Subcutaneous abdominal adipose tissue (tissue), 5 donors: Measurements from ENCODE around the gene RTN4R.
"Not testable (repeated sequence)": the region's sequence is repeated elsewhere in the genome, so short reads cannot be mapped to it uniquely, and the experiment has no call there.

ENCODE experiments used
- H3K27ac ChIP-seq: one replicate; pipeline ENCODE4 v1.7.0; 2013; ENCODE audit warnings: low read depth, mild to moderate bottlenecking, inconsistent platforms, low read length, moderate library complexity
- H3K27me3 ChIP-seq, 5 donors: one replicate each; pipeline ENCODE4 v1.7.0; 2013; ENCODE audit warnings: low read length in 5 of 5, inconsistent platforms in 1 of 5; ENCODE audit not compliant: control insufficient read depth in 5 of 5, insufficient read depth in 4 of 5
- H3K36me3 ChIP-seq, 5 donors: one replicate each; pipeline ENCODE4 v1.7.0; 2013; ENCODE audit warnings: low read length in 5 of 5; ENCODE audit not compliant: control insufficient read depth in 5 of 5, insufficient read depth in 5 of 5
- H3K4me1 ChIP-seq, 5 donors: one replicate each; pipeline ENCODE4 v1.7.0; 2013; ENCODE audit warnings: low read length in 5 of 5, mild to moderate bottlenecking in 3 of 5, moderate library complexity in 1 of 5; ENCODE audit not compliant: control insufficient read depth in 5 of 5, insufficient read depth in 5 of 5
- H3K4me3 ChIP-seq, 5 donors: one replicate each; pipeline ENCODE4 v1.7.0; 2013; ENCODE audit warnings: low read length in 5 of 5, low read depth in 1 of 5
- H3K9ac ChIP-seq, 5 donors: one replicate each; pipeline ENCODE4 v1.7.0; 2013; ENCODE audit warnings: low read length in 5 of 5, mild to moderate bottlenecking in 4 of 5, moderate library complexity in 3 of 5
- H3K9me3 ChIP-seq, 5 donors: one replicate each; pipeline ENCODE4 v1.7.0; 2013; ENCODE audit warnings: low read length in 5 of 5; ENCODE audit not compliant: control insufficient read depth in 5 of 5
- donor health status: healthy.
- donor health status: healthy.
- donor health status: healthy.
- donor health status: healthy.
- donor health status: healthy.

Gene RTN4R

DNA sequence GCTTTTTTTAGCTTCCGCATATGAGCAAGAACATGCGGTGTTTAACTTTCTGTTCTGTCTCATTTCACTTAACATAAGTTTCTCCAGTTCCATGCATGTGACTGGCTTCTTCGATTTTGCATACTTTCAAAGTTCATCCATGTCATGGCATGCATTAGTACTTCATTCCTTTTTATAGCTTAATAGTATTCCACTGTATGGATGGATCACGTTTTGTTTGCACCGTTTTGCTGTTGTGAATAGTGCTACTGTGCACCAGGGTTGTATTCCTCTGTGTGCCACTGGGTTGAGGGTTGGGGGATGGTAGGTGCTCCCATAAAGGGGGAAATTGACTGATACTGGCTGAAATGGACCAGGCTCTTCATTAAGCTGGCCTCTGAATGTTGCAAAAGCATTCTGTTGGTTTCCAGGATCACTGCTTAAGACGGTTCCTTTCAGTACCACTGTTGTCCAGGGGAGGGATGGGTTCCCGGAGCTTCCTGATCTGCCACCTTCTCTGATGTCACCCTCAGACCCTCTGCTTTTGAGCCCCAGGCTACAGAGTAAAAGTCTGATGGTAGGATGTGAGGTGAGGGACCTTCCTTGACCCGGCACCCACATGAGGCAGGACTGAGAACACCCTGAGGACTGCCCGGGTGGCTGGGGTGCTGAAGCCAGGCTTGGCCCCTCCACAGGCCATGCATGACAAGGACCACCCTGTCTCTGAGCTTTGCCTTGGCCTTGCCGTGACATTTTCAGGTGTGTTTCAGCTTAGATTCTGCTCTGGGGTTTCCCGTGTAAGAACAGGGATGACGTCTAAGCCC, 27.3 kb upstream of the RTN4R start:
- peaks cover 0 to 15% (median 13%) of the 10 kb centered on the region in 5 donors for H3K4me1 ChIP-seq
- no peak overlapping the region for H3K4me3 ChIP-seq
- peaks cover 3 to 14% (median 9%) of the 10 kb centered on the region in 5 donors for H3K27me3 ChIP-seq
- H3K9me3 ChIP-seq, result no peaks in the 10 kb centered on the region
- no peak overlapping the region for H3K9ac ChIP-seq
- H3K36me3 ChIP-seq, result no peaks in the 10 kb centered on the region
- H3K27ac ChIP-seq, result no peak overlapping the region

DNA sequence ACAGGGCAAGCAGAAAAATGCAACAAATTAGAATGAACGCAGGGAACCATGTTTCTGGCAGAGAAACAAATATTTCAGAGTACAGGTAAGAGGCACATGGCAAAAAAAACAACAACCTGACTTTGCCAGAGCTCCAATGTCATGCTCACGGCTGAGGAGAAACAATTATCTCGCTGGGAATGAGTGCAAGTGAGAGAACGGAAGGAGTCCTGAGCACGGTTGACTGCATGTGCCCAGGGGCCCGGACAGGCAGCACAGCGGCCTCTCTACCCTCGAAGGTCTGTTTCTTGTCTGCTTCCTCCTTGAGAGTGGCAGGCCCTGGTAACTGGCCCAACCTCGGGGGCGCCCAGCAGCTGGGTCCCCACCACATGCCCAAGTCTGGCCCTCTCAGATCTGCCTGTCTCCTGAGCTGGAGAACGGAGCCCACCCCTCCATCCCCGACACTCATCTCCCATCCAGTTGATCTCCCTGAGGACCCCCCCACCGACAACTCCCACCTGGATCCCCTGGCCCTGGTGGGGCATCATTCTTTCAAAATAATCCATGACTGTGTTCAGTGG, 24.6 kb upstream of the RTN4R start:
- H3K9ac ChIP-seq, result no peak overlapping the region
- no peak overlapping the region for H3K4me3 ChIP-seq
- no peaks in the 10 kb centered on the region for H3K9me3 ChIP-seq
- H3K4me1 ChIP-seq, result no peaks in the 10 kb centered on the region
- H3K27ac ChIP-seq, result no peak overlapping the region
- peaks cover 5 to 19% (median 11%) of the 10 kb centered on the region in 5 donors for H3K27me3 ChIP-seq
- H3K36me3 ChIP-seq, result no peaks in the 10 kb centered on the region

DNA sequence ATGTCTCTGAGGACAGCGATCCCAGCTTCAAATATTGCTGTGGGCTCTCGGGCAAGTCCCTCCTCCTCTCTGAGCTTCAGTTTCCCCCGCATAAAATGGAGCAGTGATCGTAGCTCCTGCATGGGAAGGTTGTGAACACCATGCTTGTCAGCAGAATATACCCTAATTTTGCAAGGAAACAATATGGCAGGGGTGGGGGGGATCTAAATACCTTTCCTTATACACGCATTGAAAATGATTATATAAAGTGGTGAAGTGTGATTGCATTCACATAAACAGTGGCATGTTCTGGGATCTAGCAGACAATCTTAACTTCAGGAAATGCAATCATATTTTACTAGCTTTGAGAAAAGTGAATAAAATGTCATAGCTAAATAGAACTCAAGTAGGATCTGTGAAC, 24.0 kb upstream of the RTN4R start:
- Histone ChIP-seq H3K27ac (no peak overlapping the region), H3K4me3 (no peak overlapping the region), H3K27me3 (peaks cover 5 to 19% (median 11%) of the 10 kb centered on the region in 5 donors), H3K4me1 (no peaks in the 10 kb centered on the region), H3K9me3 (no peaks in the 10 kb centered on the region), H3K36me3 (no peaks in the 10 kb centered on the region), H3K9ac (no peak overlapping the region)

DNA sequence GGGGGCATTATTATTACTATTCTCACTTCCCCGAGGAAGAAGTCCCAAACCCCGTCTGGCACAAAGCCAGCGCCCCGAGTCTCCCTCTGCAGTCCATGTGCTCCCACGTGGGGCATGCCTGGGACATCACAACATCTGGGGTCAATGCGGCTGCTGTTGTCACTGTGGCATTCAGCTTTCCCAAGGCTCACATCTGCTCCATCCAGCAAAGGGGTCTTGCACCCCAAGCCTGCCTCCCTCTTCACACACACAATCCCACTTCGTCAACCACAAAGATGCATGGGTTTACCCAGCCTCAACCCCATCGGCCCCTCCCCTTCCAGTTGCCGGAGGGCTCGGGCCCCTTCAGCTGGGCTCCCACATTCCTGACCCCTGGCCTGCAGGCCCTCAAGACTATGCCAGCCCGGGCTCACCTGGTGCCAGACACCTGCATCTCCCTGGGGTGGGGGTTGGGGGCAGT, 23.5 kb upstream of the RTN4R start:
- H3K27me3 ChIP-seq, result peaks cover 5 to 19% (median 11%) of the 10 kb centered on the region in 5 donors
- H3K4me3 ChIP-seq, result no peak overlapping the region
- H3K36me3 ChIP-seq, result no peaks in the 10 kb centered on the region
- H3K4me1 ChIP-seq, result no peaks in the 10 kb centered on the region
- H3K9ac ChIP-seq, result no peak overlapping the region
- no peak overlapping the region for H3K27ac ChIP-seq
- H3K9me3 ChIP-seq, result no peaks in the 10 kb centered on the region

DNA sequence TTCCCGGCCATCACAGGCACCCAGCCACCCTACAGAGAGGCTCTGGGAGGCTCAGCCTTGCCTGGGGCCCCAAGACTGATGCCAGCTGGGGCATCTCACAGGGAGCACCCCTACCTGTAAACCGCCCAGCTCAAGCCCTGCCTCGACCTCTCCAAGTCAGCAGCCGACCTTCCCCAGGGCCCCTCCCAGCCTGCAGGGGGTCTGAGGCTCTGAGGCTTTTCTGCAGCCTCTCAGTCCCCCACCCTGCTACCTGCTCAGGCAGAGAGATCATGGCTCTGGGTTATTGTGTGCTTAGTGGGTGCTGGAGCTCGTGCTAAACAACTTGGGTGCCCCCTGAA, 23.1 kb upstream of the RTN4R start:
- Histone ChIP-seq H3K27ac (no peak overlapping the region), H3K9me3 (no peaks in the 10 kb centered on the region), H3K4me3 (no peak overlapping the region), H3K27me3 (peaks cover 5 to 19% (median 11%) of the 10 kb centered on the region in 5 donors), H3K9ac (no peak overlapping the region), H3K4me1 (no peaks in the 10 kb centered on the region), H3K36me3 (no peaks in the 10 kb centered on the region)

DNA sequence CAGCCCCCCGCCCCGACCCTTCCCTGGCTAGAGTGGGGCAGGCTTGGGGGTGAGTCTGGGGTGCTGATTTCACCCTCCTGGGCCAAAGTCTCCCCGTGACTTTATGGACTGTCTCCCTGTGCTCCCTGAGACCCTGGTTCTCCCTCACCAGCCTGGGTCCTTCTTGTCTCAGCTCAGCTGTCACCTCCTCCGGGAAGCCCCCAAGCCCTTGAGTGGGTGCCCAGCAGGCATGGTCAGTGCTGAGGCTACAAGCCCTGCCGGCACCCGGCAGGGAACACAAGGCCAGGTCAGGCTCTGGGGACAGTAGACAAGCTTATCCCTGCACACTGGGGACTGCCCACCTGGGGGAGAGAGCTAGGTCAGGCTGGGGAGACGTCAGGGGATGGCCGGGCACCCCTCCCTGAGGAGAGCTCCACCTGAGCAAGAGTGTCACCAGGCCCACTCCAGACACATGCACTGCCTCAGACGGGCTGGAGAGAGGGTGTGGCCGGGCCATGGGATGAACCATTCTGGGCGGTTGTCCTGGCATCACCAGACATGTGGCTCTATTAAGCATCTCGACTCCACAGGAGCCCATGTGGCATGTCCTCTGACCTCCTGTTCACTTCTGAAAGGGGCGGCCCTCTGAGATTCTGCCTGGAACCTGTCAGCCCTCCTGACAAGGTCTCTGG, 22.6 kb upstream of the RTN4R start:
- H3K4me1 ChIP-seq, result no peaks in the 10 kb centered on the region
- no peaks in the 10 kb centered on the region for H3K36me3 ChIP-seq
- no peak overlapping the region for H3K4me3 ChIP-seq
- H3K27me3 ChIP-seq, result peaks cover 5 to 19% (median 11%) of the 10 kb centered on the region in 5 donors
- H3K27ac ChIP-seq, result no peak overlapping the region
- H3K9ac ChIP-seq, result no peak overlapping the region
- no peaks in the 10 kb centered on the region for H3K9me3 ChIP-seq

DNA sequence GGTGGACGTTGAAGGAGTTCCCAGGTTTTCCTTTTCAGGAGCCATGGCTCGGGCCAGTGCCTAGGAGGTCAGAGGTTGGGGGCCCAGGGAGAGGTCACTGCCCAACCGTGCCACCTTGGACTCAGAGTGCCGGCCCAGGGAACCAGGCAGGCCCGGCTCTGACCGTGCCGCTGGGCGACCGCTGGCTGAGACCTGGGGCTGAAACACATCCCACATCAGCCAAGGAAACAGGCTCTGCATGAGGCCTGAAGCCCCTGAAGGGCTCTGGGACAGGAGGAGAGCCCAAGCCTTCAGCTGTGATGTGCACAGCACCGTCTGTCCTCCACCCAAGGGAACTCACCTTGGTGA, 21.9 kb upstream of the RTN4R start:
- H3K4me3 ChIP-seq, result no peak overlapping the region
- no peak overlapping the region for H3K9ac ChIP-seq
- H3K36me3 ChIP-seq, result no peaks in the 10 kb centered on the region
- no peaks in the 10 kb centered on the region for H3K9me3 ChIP-seq
- no peak overlapping the region for H3K27ac ChIP-seq
- H3K4me1 ChIP-seq, result no peaks in the 10 kb centered on the region
- peaks cover 5 to 19% (median 11%) of the 10 kb centered on the region in 5 donors for H3K27me3 ChIP-seq

DNA sequence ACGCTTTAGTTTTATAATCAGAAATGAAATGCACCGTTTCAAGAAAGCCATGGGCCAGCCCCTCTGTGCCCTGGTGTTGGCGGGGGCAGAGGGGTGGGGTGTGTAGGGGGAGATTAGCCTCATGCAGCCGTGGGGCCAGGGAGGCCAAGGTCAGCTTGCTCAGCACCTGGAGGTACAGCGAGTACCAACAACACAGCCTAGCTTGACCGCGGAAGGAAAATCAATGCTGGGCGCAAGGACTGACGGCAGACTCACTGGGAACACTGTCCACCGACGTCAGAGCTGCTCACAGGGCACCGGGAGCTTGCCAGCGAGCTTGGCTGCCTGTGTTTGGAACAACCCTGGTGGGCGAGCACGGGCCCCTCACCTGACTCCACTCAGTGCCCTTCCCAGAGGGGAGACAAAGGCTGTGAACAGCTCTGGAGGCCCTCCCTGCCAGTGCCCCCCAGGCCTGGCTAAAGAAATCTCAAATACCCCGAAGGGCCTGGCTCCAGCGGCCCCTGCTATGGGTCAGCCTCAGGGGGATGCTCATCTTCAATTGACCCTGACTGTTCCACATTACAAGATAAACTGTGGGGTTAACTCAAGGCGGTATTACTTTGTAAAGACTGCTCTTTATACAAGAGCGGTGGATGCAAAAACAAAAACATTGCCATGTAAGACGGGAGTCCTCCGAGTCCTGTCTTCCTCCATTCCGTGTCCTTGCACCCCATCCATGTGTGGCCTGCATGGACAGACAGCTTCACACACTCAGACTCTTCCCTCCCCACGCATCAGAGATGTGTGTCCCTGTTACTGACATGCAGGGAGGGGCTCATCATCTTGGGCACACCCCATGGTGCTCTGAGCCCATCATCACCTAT, 21.3 kb upstream of the RTN4R start:
- H3K4me1 ChIP-seq, H3K4me3 ChIP-seq, H3K9me3 ChIP-seq, H3K27ac ChIP-seq, H3K9ac ChIP-seq, H3K36me3 ChIP-seq: not testable (repeated sequence)
- H3K27me3 ChIP-seq, result peaks cover 5 to 19% (median 11%) of the 10 kb centered on the region in 5 donors

DNA sequence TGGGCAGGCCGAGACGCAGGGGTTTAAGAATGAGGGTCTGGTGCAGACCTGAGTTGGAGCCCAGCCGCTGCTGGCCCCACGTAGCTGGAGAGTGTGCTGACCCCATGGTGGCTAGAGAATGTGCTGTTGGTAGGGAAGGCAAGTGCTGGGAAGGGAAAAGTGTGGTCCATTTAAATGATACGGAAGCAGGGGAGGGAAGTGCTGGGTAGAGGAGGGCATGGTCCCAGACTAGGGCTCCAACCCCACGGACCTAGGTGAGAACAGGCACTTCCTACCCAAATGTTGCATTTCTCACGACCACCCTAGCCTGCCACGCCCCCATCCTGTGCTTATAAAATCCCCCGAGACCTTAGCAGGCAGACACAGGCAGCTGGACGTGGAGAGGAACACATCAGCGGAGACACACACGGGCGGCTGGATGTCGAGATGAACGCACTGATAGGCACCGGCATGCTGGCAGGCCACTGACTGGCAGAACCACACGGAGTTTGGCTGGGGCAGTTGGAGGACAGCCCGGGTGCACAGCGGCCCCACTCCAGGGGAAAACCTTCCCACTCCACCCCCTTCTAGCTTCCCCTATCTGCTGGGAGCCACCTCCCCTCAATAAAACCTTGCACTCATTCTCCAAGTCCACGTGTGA, 18.8 kb upstream of the RTN4R start:
- H3K27me3 ChIP-seq, result peaks cover 5 to 22% (median 15%) of the 10 kb centered on the region in 5 donors
- H3K36me3 ChIP-seq, H3K4me1 ChIP-seq, H3K4me3 ChIP-seq, H3K27ac ChIP-seq, H3K9me3 ChIP-seq, H3K9ac ChIP-seq: not testable (repeated sequence)
